GM19372 (cell line): ENCODE data around the gene RBMY1F.
"Not testable (repeated sequence)": the region's sequence is repeated elsewhere in the genome, so short reads cannot be mapped to it uniquely, and the experiment has no call there.

Experiments used
- ATAC-seq: cut with Tn5 transposase; IDR thresholded peaks from one replicate; pipeline ENCODE4 v1.9.1; 2021; ENCODE audit warnings: mild to moderate bottlenecking, low read depth, moderate library complexity; ENCODE audit not compliant: unreplicated experiment

RBMY1F gene

DNA sequence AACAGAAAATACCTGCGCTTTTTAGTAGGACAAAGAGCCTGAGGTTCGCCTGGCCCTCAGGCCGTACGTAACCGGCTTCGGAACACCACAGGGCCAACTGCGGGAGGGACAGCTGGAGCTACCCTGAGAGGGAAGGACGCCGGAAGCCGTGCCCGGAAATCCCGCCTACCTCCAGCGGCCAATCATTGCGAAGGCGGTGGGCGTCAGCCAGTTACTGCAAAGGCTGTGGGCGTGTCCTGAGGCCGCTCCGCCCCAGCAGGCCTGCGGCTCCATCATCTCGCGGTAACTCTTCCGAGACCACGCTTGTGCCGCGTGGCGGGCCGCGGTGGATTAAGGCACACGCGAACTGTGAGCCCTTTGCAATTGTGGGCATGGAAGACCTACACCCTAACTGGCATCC is at the start of gene RBMY1F:
RBMY1F (minus strand) TSS at position 101 of the 400 bp plus-strand sequence. CDS start 1,954 bp downstream, outside the sequence.
- ATAC-seq: not testable (repeated sequence)

DNA sequence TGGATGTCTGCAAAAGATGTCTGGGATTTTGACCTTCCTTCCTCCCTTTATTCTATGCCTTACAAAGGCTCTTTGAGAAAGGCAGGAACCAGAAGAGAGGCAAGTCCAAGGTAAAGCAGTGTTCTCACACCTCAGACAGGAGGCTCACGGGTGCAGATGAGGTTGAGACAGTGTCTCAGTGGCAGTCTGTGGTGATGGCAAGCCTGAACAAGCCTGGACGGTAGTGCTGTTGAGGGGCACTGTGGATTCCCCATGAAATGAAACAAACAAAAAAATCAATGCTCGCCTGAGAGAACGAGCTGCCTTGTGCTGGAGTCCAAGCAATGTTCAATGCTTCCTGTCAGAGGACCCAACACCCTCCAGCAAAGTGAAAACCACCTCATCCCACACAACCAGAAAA is 31.6 kb downstream of the RBMY1F start:
- ATAC-seq: not testable (repeated sequence)

DNA sequence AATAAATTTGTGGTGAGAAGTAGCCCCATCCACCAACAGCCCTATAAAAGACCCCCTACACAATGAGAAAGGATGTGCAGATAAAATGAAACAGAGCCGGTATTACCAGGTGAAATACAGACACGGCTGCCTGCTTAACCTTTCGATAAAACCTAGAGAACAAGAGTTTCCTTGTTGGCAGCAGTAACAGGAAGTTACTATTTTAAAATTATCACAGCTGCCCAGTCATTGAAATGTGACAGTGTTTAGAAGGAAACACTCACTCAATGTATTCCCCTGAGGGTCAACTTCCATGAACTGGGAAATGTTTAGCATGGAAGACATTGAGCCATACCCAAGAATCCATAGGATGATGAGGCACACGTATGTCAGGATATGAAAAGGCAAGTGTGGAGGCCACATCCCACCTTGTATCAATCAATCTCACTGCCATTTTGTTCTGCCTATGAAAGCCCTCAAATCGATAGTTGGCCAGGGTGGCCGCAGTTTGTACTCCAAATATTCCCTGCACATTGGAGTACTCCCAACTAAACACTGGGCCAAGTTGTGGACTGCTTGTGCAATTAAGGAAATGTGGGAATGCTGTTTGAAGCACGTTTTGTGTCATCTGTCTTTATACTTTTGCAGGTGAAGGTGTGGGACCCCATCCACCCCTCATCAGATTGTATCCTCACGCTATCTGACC is 41.6 kb downstream of the RBMY1F start:
- ATAC-seq: not testable (repeated sequence)

DNA sequence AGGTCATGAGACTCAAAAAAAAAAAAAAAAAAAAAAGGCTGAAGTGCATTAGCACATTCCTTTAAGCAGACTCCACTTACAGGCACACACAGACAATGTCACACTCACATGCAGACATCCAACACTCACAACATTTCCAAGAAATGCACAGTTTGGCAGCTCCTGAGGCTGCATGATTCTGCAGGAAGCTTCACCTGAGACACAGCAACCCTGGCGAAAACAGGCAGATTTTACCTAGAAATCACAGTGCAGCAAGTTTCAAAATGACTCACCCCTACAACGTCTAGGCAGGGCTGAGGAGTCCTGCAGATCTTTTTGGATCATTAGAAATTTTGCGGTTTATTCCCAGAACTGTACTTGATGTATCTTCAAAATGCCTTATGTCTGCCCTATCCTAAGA is 48.0 kb downstream of the RBMY1F start:
- not testable (repeated sequence) for ATAC-seq

DNA sequence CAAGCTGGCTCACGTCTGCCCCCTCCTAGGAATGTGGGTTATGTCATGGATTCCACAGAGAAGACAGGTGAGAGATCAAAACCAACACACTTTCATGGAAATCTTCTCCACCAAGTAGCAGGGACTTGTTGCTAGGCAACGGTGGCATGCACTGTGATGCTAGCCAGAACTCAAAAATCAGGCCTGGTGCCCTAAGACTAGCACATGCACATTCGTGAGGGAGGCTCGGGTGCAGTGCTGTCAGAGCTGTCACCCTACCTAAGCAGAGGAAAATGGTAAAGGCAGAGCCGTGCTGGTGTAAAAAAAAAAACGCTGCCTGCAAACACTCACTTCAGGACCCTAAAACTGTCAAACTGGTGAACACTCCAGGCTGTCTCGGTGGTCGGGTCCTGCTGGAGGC is 52.2 kb downstream of the RBMY1F start:
- ATAC-seq: not testable (repeated sequence)
